K562 (cell line): ENCODE results near the gene ENSA. TPM values are rescaled to one million over a fixed set of nuclear protein-coding genes. Genes with fewer than 3 reads are reported as not detected.

Experiments
- CUX1 ChIP-seq: fragments of 200-800 bp; sonication (Bioruptor generic); IDR thresholded peaks from 2 replicates; pipeline ENCODE4 v1.6.1; 2016; ENCODE audit warnings: missing genetic modification characterization, missing compliant biosample characterization
- EP400 ChIP-seq: fragments of 450-650 bp; IDR thresholded peaks from 2 replicates; pipeline ENCODE4 v1.6.1; 2017; ENCODE audit warnings: antibody characterized with exemption, mild to moderate bottlenecking, moderate library complexity
- GTF2E2 ChIP-seq: fragments of 200-800 bp; sonication (Bioruptor generic); IDR thresholded peaks from 2 replicates; pipeline ENCODE4 v1.6.1; 2016; ENCODE audit warnings: missing genetic modification characterization, missing compliant biosample characterization
- JUND ChIP-seq, 2 experiments: IDR thresholded peaks; 2 replicates in 1 of 2; 3 replicates in 1 of 2; pipeline ENCODE4 v1.6.1; 2011; ENCODE audit warnings: borderline replicate concordance in 2 of 2, low read depth in 2 of 2, low read length in 2 of 2, improper control_type of control experiment in 1 of 2, missing biosample characterization in 1 of 2, missing genetic modification characterization in 1 of 2, missing genetic modification reagents in 1 of 2
- KLF1 ChIP-seq: fragments of 450-650 bp; IDR thresholded peaks from 2 replicates; pipeline ENCODE4 v1.6.1; 2016; ENCODE audit warnings: missing genetic modification characterization, missing compliant biosample characterization
- MAFF ChIP-seq: IDR thresholded peaks from 2 replicates; pipeline ENCODE4 v1.6.1; 2012; ENCODE audit warnings: low read length, improper control_type of control experiment
- MBD2 ChIP-seq: sonication (generic); IDR thresholded peaks from 2 replicates; pipeline ENCODE4 v1.6.1; 2016; ENCODE audit warnings: low read depth, borderline replicate concordance
- MEIS2 ChIP-seq: fragments of 450-650 bp; IDR thresholded peaks from 2 replicates; pipeline ENCODE4 v1.6.1; 2014; ENCODE audit warnings: mild to moderate bottlenecking; ENCODE audit not compliant: partially characterized antibody
- SMARCA5 ChIP-seq: fragments of 450-650 bp; IDR thresholded peaks from 2 replicates; pipeline ENCODE4 v1.6.1; 2016
- SP1 ChIP-seq: sonication (generic); formaldehyde crosslinking; IDR thresholded peaks from 2 replicates; pipeline ENCODE4 v1.8.1; 2022; ENCODE audit warnings: mild to moderate bottlenecking, missing genetic modification reagents
- SRF ChIP-seq, 2 experiments: fragments of 250-450, 450-650 bp in 1 of 2; sonication (Bioruptor Pico) in 1 of 2; sonication (generic) in 1 of 2; formaldehyde crosslinking; IDR thresholded peaks; 2 replicates each; pipeline versions ENCODE4 v1.5.0 to v1.5.1; 2020 to 2022; ENCODE audit warnings: mild to moderate bottlenecking in 1 of 2, missing genetic modification reagents in 1 of 2
- TGIF2 ChIP-seq: sonication (generic); formaldehyde crosslinking; IDR thresholded peaks from 2 replicates; pipeline ENCODE4 v1.8.1; 2022; ENCODE audit warnings: mild to moderate bottlenecking, missing genetic modification reagents, moderate library complexity
- ZBTB17 ChIP-seq: fragments of 450-650 bp; formaldehyde crosslinking; IDR thresholded peaks from 2 replicates; pipeline ENCODE4 v1.4.0; 2020; ENCODE audit warnings: mild to moderate bottlenecking
- ZFP36 ChIP-seq: fragments of 150-350 bp; IDR thresholded peaks from 2 replicates; pipeline ENCODE4 v1.6.1; 2018; ENCODE audit warnings: low read length, low read depth; ENCODE audit not compliant: partially characterized antibody
- ZFPM2 ChIP-seq: fragments of 250-450 bp; sonication (Bioruptor Pico); IDR thresholded peaks from 2 replicates; pipeline ENCODE4 v1.5.1; 2022; ENCODE audit warnings: mild to moderate bottlenecking
- ZNF197 ChIP-seq: fragments of 200-800 bp; sonication (Bioruptor generic); IDR thresholded peaks from 2 replicates; pipeline ENCODE4 v1.6.1; 2016; ENCODE audit warnings: low read depth, missing genetic modification characterization, missing compliant biosample characterization
- ZNF584 ChIP-seq: fragments of 200-800 bp; sonication (Bioruptor generic); IDR thresholded peaks from 2 replicates; pipeline ENCODE4 v1.6.1; 2016; ENCODE audit warnings: low read depth, mild to moderate bottlenecking, missing genetic modification characterization, missing compliant biosample characterization
- ZNF766 ChIP-seq: fragments of 200-800 bp; sonication (Bioruptor generic); conservative IDR thresholded peaks from 2 replicates; pipeline ENCODE4 v1.6.1; 2016; ENCODE audit warnings: missing genetic modification characterization, missing compliant biosample characterization
- polyA plus RNA-seq, 8 experiments: library from polyadenylated mRNA; depleted of rRNA in 4 of 8; stranded (reverse) in 5 of 8; unstranded in 3 of 8; fragments of >200 nt; fragmentation: Nextera tagmentation in 2 of 8; fragmentation: Illumina TruSeq in 1 of 8; extraction: Ambion mirVana in 2 of 8; extraction: Trizol in 1 of 8; gene quantifications; 2 replicates each; pipeline versions ENCODE4 v1.2.1 to v1.2.3, GENCODE V29; 2011 to 2014; ENCODE audit warnings: inconsistent platforms in 1 of 8, missing spikeins in 1 of 8
- total RNA-seq, 7 experiments: library from RNA; depleted of rRNA in 6 of 7; stranded (reverse); fragments of >200 nt in 6 of 7; fragmentation: Illumina TruSeq in 2 of 7; extraction: Trizol in 2 of 7; gene quantifications; 2 replicates each; pipeline versions ENCODE4 v1.2.1 to v1.2.3, GENCODE V29; 2011 to 2021; ENCODE audit warnings: low replicate concordance in 1 of 7
- TF ChIP-seq, protein P1 (sequence below): fragments of 250-450 bp; sonication (Bioruptor Pico); IDR thresholded peaks from 2 replicates; pipeline ENCODE4 v1.8.0; 2021; ENCODE audit warnings: mild to moderate bottlenecking, moderate library complexity

The ENSA gene
- total and polyA plus RNA-seq, 9 of the 15 experiments (the other 6 are each of a cell fraction or from before 2014, with no cell fraction given), result 68.1 to 605 (median 188) TPM

GRCh38 chr1:150615346-150616201, 13.8 kb downstream of the ENSA start (continued):
- peak; percentile 93 for TF ChIP-seq CUX1 (CRISPR knock-in tag)
- TF ChIP-seq JUND (IDR thresholded peaks at IDR 0.05; ENCODE audit: borderline replicate concordance, low read depth, low read length), result peak; percentile 40; the same call in 1 of the 2 replicates
- no peak for TF ChIP-seq JUND (tag; IDR thresholded peaks at IDR 0.05; ENCODE audit: borderline replicate concordance, low read depth, low read length)
- TF ChIP-seq ZBTB17, result peak; percentile 83
- TF ChIP-seq EP400, result no peak
- TF ChIP-seq, protein P1, sequence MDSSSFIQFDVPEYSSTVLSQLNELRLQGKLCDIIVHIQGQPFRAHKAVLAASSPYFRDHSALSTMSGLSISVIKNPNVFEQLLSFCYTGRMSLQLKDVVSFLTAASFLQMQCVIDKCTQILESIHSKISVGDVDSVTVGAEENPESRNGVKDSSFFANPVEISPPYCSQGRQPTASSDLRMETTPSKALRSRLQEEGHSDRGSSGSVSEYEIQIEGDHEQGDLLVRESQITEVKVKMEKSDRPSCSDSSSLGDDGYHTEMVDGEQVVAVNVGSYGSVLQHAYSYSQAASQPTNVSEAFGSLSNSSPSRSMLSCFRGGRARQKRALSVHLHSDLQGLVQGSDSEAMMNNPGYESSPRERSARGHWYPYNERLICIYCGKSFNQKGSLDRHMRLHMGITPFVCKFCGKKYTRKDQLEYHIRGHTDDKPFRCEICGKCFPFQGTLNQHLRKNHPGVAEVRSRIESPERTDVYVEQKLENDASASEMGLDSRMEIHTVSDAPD (CRISPR knock-in tag), result 0 out of 2 replicates have a peak, but pooled peaks have one; percentile 29
- TF ChIP-seq MAFF, result peak; percentile 37; the same call in 1 of the 2 replicates
- 0 out of 2 replicates have a peak, but pooled peaks have one; percentile 22 for TF ChIP-seq KLF1 (tag)
- TF ChIP-seq GTF2E2 (tag), result peak; percentile 79; the same call in 1 of the 2 replicates
- peak; percentile 66 for TF ChIP-seq ZNF766
- TF ChIP-seq SMARCA5, result 0 out of 2 replicates have a peak, but pooled peaks have one; percentile 10
- TF ChIP-seq ZNF197, result peak; percentile 68; the same call in 1 of the 2 replicates
- TF ChIP-seq ZFPM2, result no peak
- peak; percentile 98 to 99 for TF ChIP-seq SRF (CRISPR knock-in tag; IDR thresholded peaks at IDR 0.05)
- no peak for TF ChIP-seq TGIF2 (CRISPR knock-in tag)
- TF ChIP-seq MBD2, result 0 out of 2 replicates have a peak, but pooled peaks have one; percentile 23
- peak; percentile 53 for TF ChIP-seq ZFP36
- peak; percentile 98 for TF ChIP-seq MEIS2
- TF ChIP-seq SP1, result 0 out of 2 replicates have a peak, but pooled peaks have one; percentile 23
- TF ChIP-seq ZNF584 (CRISPR knock-in tag), result peak; percentile 88
